RPMI8226 (cell line): ENCODE measurements around the gene OSBPL5.

Source experiments
- DNase-seq: peaks from one replicate; pipeline ENCODE4 v3.0.0-alpha.2; 2015

Gene OSBPL5

DNA sequence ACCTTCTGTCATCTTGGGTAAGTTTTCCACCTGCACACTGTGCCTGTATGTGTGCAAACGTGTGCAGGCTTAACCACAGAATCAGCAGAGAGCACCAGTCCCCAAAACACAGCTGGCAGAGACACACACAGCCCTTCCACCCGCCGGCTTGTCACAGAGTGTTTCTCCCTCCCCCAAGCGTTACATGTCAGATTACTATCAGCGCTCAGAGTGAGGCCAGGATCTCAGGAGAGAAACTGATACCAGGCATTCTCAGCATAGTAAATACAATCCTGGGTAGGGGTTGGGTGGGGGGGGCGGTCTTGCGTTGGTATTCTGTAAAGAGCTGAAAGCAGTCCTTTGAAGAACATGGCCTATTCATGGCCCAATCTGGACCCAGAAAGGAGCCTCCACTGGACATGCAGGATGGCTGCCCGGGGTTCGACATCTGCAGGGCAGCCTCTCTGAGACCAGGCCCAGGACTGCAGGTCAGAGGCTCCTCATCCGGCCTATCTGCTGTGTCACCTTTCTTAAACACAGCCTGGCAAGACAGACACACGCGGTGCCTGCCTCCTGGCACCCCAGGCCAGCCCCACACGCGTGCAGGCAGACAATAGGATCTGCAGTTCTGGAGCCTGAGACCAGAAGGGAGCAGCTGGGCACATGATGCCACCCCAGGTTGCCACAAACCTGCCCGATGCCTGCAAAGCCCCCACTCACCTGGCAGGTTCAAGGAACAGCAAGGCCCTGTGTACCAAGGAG is 1.7 kb downstream of the OSBPL5 start:
- DNase-seq: peak; percentile 15

DNA sequence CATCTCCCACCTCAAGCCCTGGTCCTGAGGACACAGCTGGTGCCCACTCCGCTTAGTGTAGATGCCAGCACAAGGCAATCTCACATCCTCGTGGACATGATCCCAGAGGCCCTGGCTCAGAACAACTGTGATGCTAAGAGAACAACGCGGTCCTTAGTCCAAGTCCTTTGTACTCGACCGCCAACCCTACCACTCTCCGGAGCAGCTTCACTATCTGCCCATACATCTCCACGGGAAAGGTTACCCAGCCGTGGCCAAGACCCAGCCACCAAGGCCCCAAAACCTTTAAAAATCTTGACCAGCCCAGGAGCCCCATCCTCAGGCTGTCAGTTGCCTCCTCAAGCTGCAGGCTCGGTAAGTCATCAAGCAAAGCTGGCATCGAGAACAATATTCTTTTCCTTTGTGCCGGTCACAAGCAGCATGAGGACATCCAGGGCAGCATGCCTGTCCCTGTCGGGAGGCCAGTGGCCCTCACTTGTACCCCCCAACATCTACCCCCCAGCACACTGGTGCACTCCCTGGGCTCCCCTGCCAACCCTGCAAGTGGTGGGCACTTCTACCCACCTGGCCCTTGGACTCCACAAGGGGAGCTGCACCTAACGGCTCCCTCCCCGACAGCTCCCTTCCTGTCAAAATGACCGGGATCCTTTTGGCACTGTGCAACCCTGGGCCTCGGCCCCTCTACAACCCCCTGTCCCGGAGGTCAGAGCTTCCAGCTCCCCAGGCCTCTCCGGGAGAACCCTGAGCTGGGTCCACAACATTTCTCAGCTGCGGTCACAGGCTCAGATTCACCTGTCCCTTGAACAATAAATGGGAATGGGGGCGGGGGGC is 2.5 kb downstream of the OSBPL5 start:
- DNase-seq: no peak

DNA sequence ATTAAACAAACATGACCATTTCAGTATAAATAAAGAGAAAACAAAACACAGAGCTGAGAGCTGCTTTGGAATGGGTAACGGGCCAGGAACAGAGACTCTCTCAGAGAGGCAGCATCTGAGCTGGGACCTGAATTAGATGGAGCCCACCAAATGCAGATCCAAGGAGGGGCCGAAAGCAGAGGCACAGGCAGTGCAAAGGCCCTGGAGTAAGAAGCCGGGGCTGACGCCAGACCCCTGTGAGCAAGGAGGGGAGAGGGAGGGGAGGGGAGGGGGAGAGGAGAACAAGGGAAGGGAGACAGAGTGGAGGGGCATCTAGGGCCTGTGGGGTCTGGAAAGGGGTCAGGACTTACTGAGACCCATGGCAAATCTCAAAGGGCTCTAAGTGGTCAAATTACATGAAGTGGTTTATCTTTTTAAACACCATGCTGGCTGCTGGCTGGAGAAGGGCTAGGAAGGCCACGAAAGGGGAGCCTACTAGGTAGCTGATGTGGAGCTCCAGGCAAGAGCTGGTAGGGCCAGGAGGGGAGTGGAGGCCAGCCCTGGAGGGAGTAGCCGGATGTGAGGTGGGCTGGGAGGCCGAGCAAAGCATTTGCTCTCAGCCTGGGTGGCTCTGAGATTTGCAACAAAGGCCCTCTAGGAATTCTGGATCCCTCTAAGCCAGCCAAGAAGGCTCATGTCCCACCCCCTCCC is 3.2 kb downstream of the OSBPL5 start:
- DNase-seq: no peak

DNA sequence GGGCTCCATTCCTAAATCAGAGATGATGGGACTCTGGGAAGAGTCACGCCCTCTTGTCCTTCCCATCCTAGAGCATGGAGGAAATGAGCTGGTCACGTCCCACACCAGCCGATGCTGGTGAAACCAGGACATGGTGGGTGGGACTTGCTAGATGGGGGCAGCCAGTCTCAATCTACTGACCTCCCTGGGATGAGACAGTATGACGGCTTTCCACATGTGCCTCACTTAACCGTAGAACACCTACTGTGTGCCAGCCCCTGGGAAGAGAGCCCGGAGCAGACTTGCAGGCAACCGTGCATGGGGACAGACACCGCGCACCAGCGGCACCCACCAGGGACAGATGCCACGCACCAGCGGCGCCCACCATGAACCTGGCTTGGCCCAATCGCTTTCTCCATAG is 3.8 kb downstream of the OSBPL5 start:
- DNase-seq: no peak

DNA sequence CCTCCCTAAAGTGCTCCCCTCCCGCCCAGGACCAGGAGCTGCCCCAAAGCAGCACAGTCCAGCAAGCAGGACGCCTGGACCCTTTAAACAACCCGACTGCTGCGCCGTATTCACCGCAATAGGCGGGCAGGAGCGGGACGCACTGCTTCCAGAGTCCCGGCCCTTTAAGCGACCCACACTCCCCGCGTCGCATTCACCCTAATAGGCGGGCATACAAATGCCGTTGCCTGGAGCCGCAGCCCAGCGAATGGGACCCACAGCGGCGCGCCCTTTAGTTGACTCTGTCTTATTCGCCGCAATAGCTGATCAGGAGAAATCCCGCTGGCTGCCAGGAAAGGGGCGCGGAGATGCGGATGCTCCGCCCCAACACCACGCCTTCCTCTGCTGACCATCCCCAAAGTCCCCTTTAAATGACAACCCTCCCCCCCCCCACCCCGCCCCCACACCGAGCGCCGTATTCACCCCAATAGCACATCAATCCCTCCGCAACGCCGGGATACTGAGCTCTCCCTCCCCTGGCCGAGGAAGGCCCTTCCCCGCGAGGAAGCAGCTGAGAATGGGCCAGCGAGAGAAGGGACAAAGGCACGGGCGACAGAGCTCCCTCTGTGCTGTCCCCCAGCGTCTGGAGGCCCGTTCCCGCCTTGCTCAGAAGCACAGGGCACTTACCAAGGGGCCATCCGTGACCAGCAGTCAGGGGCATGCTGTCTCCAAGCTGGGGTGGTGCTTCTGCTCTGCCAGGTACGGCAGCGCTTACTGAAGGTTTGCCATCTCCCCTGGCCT is 4.7 kb downstream of the OSBPL5 start:
- DNase-seq: peak; percentile 64

DNA sequence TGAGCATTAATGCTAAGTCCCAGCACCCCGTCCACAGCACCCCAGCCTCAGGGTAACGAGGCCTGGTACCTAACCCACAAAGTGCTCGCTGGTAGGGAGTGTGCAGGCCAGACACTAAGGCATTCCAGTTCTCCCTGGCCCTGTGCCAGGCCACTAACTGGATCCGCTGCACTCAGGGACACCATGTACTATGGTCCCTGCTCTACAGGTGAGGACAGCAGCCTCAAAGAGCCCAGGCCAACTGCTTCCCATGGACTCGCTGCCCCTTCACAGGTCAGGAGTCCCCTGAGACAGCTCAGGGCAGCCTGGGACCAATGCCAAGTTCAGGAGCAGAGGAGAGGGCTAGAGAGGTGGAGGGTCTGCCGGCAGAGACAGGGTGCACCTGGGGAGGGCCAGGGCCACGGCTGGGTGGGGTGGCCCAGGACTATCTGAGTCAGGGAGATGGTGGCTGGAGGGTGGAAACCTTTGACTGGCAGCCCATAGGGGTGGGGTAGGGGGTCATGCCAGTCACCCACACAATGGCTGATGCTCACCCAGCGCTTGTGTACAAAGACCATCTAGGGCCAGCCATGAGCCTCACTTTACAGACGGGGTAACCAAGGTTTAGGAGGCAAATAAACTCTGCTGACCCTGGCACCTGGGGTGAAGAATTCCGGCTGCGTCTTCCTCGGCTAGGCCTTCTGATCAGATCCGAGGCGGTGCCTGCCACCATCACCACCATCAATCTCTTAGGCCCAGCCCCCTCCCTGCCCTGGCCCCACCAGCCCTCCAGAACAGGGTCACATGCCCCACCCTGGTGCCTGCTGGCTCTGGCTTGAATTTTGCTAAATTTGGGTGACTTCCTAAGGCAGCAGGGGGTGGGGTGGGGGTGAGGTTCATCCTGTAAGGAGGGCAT is 5.6 kb downstream of the OSBPL5 start:
- no peak for DNase-seq

DNA sequence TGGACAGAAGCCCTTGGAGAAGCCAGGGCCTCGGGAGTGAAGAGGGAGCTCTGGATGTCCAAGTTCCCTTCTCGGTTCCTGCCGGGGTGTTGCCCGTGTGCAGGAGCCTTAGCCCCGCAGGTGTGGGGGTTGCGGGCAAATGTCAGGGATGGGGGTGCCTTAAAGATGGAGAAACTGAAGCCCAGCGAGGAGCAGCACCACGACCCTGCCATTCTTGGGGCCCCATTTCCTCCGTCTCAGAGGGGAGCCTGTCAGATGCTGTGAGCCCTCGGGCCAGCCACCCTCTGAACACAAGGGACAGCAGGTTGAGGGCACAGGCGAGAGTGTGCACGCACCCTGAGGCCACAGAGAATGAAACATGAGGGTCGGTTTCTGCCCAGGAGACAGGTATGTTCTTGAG is 6.3 kb downstream of the OSBPL5 start:
- no peak for DNase-seq

DNA sequence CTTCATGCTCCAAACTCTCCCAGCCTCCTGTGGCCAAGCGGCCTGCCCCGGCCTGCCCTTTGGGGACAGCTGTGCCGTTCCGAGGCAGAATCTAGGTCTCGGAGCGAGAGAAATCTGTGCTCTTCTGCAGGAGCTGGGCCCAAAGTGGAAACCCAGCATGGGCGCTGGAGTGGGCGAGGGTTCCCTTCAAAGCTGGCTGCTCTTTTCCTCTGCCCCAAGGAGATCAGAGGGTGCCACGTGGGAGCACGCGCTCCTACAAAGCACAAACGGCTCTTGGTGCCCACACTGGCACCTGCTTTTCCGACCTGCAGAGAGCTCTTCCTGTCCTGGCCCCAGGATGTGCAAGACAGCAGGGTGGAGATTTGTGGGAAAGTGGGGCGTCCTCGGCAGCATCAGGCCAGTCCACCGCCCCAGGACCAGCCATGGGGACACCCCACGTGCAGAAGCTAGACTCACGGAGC is 6.9 kb downstream of the OSBPL5 start:
- DNase-seq: no peak

DNA sequence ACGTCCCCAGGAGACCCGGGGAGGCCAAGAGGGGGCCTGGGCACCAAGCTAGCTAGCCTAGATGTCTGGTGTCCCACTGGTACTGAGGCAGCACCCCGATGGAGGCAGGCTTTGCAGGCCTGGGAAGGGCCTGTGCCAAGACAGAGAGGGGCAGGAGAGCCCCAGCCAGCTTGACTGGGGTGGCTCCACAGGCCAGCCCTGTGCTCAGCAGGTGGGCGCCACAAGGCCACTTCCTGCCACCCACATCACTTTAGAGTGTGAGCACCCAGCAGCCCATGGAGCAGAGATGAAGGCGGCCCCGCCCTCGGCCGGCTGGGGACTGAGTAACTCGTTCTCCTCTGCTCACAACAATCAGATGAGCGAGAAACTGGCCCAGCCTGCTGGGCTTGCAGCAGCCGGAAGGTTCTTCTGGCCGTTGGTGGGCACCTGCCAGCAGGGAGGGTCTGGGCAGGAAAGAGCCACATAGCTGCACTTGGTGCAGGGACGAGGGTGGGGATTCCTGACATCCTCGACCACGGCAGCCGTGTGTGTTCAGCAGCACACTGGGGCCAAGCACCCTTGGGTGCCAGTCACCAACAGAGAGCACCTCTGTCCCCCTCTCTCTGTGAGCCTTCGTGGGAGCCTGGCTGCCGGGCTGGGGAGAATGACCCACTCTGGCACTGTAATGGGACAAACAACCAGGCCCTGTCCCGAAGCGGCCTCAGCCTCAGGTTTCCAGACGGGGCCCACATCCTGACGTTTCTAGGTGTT is 7.6 kb downstream of the OSBPL5 start:
- DNase-seq: no peak

DNA sequence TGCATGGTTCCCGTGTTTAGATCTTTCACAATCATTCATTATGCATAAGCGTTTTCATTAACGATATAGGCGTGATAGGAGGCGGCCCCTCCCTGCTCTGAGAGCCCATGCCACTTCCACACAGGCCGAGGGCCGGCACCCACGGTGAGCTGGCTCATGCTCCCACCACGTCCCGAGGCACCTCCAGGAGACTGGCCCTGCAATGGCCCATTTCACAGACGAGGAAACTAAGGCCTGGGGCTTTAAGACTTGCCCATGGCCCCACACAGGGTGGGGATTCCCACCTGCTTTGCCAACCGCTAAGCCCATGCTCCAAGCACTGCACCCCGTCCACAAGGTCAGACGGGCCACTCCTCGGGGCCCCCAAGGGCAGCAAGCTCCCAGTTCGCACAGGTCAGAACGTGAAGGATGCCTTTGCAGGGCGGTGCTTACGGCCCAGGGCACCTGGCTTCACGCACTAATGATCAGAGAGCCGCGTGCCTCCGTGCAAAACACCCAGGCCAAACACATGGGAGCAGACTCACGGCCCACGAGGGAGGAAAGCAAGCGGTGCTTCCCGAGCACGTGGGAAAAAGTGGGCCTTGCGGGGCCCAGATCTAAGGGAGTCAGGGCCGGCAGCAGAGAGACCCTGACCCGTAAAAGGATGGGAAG is 8.3 kb downstream of the OSBPL5 start:
- no peak for DNase-seq

DNA sequence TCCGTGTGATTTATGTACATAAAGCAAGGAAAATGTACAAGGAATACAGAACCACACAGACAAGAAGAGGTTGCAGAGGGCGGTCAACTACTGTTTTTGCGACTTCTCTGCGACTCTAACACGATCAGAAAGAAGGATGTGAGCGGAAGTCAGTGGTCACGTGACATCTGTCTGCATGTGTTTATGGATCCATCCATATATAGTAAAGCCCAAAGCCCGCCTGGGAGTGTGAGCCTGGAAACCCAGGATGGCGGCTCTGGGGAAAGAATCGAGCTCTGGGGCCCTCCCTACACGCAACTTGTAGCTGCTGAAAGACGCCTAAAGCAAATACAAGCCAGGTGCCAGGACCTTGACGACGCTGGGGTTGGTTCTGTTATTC is 8.8 kb downstream of the OSBPL5 start:
- no peak for DNase-seq

DNA sequence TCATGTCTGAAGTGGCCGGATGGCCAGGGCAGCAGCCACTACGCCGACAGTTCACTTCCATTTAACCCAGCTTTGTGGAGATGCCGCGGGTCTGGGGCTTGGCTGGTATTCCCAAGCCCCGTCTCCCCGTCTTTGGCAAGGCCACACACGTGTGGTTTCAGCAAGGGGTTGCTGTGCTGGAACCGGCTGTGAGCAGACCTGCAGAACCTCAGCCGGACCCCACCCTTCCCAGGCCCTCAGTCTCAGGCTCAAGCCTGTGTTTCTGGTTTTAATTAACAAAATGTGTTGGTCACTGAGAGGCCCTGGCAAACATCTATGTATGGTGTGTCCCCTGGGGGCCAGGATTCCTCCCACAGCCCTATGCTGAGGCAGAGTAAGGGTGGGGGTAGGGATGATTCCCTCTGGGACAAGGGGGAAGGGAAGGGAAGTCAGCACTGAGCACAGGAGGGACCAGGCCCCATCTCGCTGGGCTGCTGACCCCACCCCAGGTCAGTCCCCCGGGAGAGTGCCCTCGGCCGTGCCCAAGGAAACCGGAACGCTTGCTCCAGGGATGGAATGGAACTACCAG is 9.3 kb downstream of the OSBPL5 start:
- DNase-seq: no peak

DNA sequence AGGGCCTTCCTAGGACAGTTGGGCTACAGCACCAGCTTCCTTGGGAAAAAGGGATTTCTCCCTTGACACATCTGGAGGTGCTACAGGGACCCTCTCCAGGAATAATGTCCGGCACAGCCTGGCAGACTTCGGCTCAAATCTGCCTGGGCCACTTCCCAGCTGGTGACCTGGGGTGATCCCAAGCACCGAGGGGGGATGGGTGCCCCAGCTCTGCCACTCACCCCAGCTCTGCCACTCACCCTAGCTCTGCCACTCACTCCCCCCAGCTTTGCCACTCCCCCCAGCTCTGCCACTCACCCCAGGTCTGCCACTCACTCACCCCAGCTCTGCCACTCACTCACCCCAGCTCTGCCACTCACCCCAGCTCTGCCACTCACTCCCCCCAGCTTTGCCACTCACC is 9.9 kb downstream of the OSBPL5 start:
- DNase-seq: no peak

DNA sequence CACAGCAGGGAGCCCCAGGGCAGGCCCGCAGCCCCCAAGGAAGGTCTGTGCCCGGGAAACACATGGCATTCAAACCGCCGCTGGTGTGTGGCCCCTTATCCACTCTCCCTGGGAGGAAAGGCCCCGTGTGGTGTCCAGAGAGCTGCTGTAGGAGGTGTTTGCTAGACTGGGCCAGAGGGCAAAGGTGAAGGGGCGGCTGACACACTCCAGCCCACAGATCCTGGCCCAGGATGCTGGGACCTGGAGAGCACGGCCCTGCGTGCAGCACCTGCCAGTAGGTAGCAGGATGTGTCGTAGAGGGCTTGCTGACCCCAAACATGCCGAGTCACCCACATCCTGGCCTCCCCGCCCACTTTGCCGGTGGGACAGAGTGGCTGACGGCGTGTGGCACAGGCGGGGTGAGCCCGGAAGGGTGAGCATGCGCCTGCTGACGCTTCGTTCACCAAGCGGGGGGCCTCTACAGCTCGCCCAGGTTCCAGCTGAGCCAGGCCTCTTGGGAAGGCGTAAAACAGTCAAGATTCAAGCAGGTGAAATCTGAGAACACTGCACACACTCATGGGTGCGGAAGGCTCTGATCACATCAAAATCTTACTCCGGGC is 11.0 kb downstream of the OSBPL5 start:
- no peak for DNase-seq

DNA sequence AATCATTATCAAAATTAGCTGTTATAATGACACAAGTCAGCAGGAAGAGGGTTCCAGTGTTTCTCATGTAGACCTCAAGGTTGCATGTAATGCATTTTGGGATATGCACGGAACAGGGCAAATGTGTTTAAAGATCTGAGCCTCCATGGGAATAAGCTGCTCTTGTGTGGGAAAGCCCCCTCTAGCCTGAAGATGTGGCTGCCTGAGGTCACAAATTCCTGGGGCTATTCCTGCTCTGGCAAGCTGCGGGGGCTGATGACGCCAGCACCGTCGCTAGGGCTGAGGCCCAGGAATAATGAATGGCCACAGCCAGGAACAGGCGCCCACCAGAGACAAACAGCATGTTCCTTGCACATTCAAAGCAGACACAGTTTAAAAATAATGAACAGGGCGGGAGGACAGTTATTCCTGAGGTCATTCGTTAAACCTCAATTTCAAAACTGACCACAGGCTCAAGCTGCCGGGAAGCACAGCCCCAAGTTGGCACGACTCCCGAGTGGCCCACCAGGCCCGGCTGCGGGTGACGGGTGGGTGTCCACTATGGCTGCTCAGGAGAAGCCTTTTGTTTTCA is 11.7 kb downstream of the OSBPL5 start:
- DNase-seq: no peak

DNA sequence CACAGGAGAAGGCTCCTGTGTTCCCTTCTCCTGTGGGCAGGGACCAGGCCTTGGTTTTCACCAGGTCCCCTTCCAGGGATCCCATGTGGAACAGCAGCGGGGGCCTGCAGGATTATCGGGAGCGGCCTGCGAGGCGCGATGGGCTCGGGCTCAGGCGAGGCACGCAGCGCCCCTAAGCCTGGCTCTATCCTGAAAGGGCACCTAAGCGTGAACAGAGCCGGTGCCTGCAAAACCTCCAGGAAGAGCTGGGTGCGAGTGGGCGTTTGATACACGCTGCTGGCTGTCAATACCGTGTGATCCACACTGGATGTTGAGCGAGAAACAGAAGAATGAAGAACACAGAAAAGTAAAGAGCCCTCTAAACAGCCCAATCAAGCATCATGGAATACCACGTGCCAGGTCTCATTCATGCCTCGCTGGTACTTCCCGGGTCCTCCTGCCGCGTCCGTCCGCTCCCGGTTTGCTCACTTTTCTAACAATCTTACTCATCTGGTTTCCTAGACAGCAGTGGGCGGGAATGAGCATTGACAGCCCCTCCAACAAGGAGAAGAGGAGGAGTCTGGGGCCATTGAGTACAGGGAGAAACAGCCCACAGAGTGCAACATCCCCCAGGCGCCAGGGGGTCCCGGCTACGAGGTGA is 12.5 kb downstream of the OSBPL5 start:
- no peak for DNase-seq

DNA sequence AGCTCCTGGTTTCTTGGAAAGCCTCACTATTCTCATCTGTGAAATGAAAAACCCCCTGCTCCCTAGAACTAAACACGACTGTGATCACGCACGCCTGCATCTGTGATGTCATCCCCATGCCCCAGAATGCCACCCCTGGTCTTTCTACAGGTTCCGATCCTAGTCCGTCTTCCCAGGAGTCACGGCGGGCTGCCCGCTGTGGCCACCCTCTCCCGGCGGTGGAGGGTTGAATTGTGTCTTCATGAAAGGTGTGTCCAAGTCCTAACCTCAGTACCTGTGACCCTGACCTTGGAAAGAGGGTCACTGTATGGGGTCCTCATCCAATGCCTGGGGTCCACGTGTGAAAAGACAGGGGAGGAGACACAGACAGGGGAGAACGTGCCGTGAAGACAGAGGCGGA is 14.4 kb downstream of the OSBPL5 start:
- DNase-seq: no peak

DNA sequence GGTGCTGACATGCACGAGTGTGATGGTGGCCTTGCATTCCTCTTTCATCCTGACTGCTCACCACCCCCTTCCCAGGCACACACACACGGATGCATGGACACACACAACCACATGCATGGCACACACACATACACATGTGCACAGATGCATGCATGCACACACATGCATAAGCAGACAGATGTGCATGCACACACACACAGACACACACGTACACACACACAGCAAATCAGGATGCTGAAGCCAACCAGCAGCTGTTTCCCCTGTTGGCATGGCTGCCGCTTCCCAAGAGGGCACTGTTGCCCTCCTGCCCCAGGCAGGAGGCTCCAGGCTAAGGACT is 15.3 kb downstream of the OSBPL5 start:
- no peak for DNase-seq
